ENCODE data around the gene C1QTNF3.
"Not testable (repeated sequence)": the region's sequence is repeated elsewhere in the genome, so short reads cannot be mapped to it uniquely, and the experiment has no call there.

The C1QTNF3 gene

DNA sequence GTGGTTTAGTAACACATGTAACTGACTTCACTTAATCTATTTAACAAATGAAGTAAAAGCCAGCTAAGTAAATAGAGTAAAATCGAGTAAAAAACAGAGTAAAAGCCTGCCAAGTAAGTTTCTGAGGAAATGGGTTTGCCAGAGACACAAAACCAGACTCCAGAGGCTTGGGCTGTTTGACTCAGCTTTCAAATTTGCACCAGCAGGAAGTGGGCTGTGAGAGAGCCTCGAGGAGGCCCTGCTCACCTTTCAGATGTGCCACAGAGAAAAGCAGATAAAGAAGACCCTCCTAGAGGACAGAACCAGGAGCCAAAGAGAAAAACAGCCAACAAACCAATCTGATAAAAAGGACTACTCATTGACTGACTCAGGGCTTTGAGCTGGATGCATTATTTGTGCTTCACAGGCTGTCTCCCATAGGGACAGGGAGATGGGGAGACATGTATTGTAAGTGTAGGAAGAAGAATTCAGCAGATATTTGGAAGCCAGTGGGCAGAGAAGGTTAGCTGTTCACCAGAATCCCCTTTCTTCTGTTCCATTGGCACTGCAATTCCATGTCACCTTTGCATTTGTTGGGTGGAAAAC lies 20.8 kb downstream of the C1QTNF3 start:
- peak; percentile 8 to 17 for DNase-seq (ENCODE audit: low read depth in 2 of 2)

GRCh38 chr5:34021334-34021733 lies 21.7 kb downstream of the C1QTNF3 start:
- no peak for DNase-seq (ENCODE audit: low read depth in 2 of 2)

GRCh38 chr5:34020726-34021125 lies 22.3 kb downstream of the C1QTNF3 start:
- DNase-seq (ENCODE audit: low read depth in 2 of 2): no peak

DNA sequence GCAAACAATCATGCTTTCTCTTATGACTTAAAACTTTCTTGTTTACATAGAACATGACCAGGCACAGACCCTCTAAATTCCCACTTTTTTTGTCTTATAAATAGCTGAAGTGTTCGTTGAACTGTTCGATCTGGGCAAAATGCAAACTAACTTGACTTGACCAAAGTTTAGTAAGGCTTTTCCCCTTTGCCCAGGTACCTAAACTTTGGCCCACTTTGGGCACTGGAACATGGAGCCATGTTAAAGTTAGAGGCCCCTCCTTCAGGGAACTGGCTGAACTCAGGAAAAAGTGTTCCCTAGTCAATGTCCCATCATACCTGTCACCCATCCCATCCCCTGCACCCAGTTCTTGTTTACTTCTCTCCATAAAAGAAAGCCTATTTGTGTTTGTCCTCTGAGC lies 25.8 kb downstream of the C1QTNF3 start:
- DNase-seq (ENCODE audit: low read depth in 2 of 2): no peak

GRCh38 chr5:34016750-34017149 lies 26.3 kb downstream of the C1QTNF3 start:
- DNase-seq (ENCODE audit: low read depth in 2 of 2): no peak

DNA sequence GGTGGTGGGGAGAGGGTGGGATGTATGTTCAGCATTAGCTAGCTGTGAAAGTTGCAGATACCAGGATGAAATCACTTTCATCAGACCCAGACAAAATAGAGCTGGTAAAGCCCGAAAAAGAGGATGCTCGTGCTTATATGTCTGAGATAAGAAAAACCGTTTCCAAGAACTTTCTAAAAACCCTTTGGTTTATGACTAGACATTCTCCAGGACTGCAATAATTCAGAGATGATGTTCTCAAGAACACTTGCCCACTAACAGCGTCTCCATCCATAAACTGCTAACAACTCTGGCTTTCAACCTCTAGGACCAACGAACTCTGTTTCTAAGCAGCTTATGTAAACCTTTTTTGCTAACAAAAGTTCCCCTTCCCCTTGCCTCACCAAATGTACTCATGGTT lies 26.8 kb downstream of the C1QTNF3 start:
- DNase-seq (ENCODE audit: low read depth in 2 of 2): no peak

DNA sequence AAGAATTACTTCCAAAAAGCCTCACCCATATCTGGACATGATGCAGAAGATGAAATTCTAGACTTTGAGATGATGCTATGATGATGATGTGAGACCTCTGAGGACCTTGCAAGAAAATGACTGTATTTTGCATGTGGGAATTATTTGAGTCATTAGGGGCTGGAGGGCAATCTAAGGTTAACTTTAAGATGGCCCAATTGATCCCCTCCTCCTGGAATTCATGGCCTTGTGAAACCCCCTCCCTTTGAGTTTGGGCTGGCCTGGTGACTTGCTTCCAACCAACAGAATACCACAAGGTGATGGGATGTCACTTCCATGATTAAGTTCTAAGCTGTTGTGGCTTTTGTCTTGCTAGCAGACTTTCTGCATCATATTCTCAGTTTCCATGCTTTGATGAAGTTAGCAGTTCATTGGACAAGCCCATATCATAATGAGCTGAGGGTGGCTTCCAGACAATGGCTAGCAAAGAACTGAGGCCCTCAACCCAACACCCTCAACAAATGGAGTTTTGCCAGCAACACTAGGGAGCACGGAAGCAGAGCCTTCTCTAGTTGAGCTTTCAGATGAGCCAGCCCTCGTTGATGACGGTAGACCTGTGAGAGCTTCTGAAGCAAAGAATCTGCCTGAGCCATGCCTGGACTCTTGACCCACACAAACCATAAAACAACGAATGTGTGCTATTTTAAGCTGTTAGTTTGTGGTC lies 27.7 kb downstream of the C1QTNF3 start:
- DNase-seq (ENCODE audit: low read depth in 2 of 2): no peak

- DNase-seq (ENCODE audit: low read depth in 2 of 2): no peak
These were observed 28.4 kb downstream of the C1QTNF3 start for GRCh38 chr5:34014626-34015025.

DNA sequence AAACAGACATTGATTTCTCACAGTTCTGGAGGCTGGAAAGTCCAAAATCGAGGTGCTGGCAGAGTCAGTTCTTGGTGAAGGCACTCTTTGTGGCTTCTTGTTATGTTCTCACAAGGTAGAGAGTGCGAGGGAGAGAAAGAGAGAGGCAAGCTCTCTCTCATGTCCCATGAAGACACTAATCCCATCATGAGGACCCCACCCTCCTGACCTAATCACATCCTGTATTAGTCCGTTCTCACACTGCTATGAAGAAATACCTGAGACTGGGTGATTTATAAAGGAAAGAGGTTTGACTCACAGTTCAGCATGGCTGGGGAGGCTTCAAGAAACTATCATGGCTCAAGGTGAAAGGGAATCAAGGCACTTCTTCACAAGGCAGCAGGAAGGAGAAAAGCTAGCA lies 29.5 kb downstream of the C1QTNF3 start:
- DNase-seq (ENCODE audit: low read depth in 2 of 2): no peak

GRCh38 chr5:34012791-34013190 lies 30.2 kb downstream of the C1QTNF3 start:
- no peak for DNase-seq (ENCODE audit: low read depth in 2 of 2)

DNA sequence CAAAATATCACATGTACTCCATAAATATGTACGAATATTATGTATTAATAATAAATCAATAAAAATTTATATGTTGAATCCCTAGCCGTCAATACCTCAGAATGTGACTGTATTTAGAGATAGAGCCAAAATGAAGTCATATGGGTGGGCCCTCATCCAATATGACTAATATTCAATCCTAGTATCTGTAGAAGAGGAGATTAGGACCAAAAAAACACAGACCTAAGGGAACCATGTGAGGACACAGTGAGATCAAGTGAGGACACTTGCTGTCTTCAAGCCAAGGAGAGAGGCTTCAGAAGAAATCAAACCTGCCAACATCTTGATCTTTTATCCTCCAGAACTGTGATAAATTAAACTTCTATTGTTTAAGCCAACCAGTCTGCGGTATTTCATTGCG lies 31.5 kb downstream of the C1QTNF3 start:
- no peak for DNase-seq (ENCODE audit: low read depth in 2 of 2)

DNA sequence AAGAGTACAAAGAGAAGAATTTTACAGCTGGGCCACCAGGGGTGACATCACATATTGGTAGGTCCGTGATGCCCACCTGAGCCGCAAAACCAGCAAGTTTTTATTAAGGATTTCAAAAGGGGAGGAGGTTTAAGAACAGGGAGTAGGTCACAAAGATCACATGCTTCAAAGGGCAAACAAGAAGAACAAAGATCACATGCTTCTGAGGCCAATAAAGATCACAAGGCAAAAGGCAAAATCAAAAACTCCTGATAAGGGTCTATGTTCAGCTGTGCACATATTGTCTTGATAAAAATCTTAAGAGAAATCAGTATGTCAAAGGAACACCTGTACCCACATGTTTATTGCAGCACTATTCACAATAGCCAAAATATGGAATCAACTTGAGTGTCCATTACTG lies 32.9 kb downstream of the C1QTNF3 start:
- not testable (repeated sequence) for DNase-seq (ENCODE audit: low read depth in 2 of 2)

DNA sequence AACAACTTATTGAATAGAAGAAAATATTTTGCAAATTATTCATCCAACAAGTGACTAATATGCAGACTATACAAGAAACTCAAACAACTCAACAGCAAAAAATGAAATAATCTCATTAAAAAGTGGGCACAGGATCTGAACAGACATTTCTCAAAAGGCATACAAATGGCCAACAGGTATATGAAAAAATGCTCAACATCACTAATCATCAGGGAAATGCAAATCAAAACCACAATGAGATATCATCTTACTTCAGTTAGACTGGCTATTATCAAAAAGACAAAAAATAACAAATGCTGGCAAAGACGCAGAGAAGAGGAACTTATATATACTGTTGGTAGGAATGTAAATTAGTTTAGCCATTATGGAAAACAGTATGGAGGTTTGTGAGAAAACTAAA lies 33.4 kb downstream of the C1QTNF3 start:
- DNase-seq (ENCODE audit: low read depth in 2 of 2): no peak

- no peak for DNase-seq (ENCODE audit: low read depth in 2 of 2)
These were observed 34.2 kb downstream of the C1QTNF3 start for GRCh38 chr5:34008802-34009201.

DNA sequence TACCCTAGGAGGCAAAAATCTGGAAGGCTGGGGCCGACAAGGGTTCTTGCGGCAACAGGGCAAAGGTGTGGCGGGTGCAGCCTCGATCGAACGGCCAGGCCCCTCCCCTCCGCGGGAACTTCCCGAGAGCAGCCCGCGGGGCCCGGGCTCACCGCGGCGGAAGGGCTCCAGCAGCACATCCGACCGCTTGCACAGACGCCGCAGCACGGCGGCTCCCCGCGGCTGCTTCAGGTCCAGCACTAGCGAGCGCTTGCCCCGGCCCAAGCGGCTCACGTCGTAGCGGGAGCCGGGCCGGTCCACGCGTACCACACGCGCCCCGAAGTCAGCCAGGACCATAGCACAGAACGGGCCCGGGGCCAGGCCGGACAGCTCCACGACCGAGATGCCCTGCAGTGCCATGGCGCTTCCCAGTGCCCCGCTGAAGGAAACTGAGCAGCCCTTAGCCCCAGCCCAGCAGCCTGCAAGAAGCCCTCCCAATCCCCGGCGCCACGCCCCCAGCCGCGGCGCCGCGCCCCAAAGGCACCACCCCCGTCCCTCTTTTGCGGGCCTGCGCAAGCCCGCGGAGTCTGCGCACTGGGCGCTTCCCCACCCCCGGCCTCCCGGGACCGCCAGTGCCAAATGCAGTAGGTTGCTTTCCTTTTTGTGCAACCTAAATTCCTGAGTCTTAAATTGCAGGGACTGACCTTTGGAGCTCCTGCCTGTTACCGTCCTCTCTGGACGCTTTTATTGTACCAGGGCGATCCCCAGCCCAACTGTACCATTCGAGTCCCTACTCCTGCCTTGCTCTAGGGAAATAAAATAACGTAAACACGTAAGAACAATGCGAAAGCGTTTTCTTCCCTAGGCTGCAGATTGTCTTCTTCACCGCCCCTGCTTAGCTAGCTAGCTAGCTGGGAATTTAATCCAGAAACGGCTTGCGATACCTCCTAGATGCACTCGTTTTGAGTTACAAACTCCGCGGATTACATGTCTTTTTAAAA lies 35.1 kb downstream of the C1QTNF3 start, which contains the start of gene AMACR:
AMACR (minus strand) TSS at position 430 of the 980 bp plus-strand sequence; CDS start at position 399, 31 bp downstream.
- DNase-seq (ENCODE audit: low read depth in 2 of 2): peak; percentile 84 to 87

DNA sequence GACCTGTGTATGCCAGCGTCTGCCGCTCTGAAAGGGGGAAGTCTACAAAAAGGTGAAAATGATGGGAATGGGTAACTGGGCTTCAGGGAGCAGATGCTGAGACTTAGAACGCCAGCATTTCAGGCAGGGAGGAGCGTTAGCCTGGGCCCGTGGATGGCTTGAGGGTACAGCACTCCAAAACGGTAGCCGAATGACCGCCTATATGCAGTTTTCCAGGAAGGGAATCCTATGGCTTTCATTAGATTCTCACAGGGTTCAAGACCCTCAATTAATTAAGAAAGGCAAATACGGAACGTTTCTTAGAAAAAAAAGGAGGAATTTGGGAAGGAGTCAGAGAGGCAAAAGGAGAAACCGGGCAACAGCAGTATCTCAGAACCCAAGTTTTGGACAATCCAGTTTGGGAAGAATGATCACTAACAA lies 35.8 kb downstream of the C1QTNF3 start:
- DNase-seq (ENCODE audit: low read depth in 2 of 2): no peak

DNA sequence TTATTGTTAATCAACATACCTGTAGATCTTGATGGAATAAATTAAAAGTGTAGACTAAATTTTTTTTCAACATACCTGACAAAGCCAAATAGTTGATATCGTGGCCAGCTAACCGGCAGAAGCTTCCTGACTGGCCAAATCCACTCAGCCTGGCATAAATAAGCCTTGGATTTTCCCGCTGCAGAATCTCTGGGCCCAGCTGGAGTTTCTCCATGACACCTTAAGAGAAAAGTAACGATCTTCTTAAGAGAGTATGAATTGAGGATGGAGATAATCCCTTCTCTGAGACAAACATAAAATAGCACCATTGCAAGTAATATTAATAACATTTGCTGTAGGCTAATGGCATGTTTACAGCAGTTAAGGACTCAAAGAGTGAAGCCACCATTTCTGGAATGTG lies 37.3 kb downstream of the C1QTNF3 start:
- DNase-seq (ENCODE audit: low read depth in 2 of 2): no peak

GRCh38 chr5:34005211-34005610 lies 37.8 kb downstream of the C1QTNF3 start:
- peak in 1 of 2 experiments; percentile 14 for DNase-seq (ENCODE audit: low read depth in 2 of 2)

DNA sequence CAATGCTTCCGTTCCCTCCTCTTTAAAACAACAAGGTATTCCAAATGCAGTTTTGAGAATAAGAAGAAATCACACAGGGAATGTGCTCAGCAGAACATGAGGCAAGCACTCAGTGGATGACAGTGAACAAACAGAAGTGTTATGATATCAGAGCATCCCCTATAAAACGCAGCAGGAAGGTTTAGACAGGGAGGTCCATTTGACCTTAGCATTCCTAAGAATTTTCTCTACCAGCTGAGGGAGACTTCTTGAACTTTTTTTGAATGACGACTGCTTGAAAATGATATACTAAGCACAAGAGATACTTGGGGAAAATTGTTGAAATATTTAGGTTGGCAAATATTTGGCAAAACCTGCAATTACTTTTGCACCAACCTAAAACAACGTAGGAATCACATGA lies 39.1 kb downstream of the C1QTNF3 start:
- DNase-seq (ENCODE audit: low read depth in 2 of 2): no peak

- DNase-seq (ENCODE audit: low read depth in 2 of 2): no peak
These were observed 40.2 kb downstream of the C1QTNF3 start for GRCh38 chr5:34002629-34003328.

DNA sequence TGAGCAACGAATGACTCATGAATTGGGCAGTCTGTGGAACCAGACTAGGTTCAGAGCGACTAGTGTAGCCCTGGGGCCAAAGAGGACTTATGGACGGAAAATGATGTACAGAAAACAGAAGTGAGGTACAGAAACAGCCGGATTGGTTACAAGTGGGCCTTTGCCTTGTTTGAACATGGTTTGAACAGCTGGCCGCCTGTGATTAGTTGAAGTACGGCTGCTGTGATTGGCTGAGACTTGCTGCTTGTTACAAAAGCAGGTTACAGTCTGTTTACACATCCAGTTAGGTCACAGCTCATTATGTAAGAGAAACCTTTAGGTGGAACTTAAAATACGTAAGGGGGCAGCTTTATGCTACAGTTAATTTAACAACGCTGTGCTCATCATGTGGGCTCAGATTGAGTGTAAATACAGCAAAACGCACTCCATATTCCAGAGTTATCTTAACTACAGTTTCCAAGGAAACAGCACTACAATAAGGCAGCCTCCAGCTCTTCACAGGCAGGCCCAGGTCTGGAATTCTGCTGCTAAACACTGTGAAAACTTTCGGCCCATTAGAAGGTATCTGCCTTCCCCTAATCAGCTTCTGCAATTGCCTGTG lies 41.7 kb downstream of the C1QTNF3 start:
- DNase-seq (ENCODE audit: low read depth in 2 of 2): no peak
